ENCODE results near the gene ARHGDIG. TPM values are rescaled to one million over a fixed set of nuclear protein-coding genes. Genes with fewer than 3 reads are reported as not detected.

ARHGDIG gene
- total and polyA plus RNA-seq, 2 donors from 2014 or later: 0.88 TPM; not detected in 1

DNA sequence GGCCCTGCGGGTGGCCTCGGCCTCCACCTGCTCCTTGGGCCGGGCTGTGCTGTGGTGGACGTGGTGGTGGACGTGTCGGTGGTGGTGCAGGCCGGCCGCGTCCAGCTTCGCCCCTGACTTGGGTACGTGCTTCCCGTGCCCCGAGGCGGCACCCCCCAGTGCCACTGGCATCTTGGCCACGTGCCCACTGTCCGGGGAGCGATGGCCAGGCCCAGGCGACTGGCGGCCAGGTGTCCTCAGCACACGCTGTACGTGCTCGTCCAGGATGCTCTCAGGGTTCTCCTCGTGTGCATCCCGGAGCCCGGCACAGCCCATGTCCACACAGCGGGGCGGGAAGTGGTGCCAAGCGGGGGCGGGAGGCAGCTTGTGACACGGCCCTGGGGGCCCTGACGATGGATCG is 17.4 kb downstream of the ARHGDIG start:
- FAIRE-seq: no peak
- DNase-seq: no peak
- peaks cover 0 to 2% (median 0%) of the 10 kb centered on the region in 3 donors for H3K36me3 ChIP-seq (ENCODE audit: control insufficient read depth in 2 of 3, insufficient read depth in 3 of 3, low read length in 3 of 3)
- H3K27me3 ChIP-seq (ENCODE audit: control insufficient read depth, insufficient read depth, low read length): no peaks in the 10 kb centered on the region
- H3K4me1 ChIP-seq (ENCODE audit: control insufficient read depth in 2 of 3, insufficient read depth in 2 of 3, low read depth in 1 of 3, low read length in 3 of 3): no peaks in the 10 kb centered on the region
- intact Hi-C loops (cut with DNase I): no loop called here
- no peak overlapping the region for H3K4me3 ChIP-seq (ENCODE audit: low read length in 3 of 3)
- no peak overlapping the region for H3K27ac ChIP-seq (ENCODE audit: low read depth in 2 of 2, low read length in 2 of 2)
- H3K9ac ChIP-seq (ENCODE audit: low read length in 3 of 3): no peak overlapping the region
- TF ChIP-seq, protein P1, sequence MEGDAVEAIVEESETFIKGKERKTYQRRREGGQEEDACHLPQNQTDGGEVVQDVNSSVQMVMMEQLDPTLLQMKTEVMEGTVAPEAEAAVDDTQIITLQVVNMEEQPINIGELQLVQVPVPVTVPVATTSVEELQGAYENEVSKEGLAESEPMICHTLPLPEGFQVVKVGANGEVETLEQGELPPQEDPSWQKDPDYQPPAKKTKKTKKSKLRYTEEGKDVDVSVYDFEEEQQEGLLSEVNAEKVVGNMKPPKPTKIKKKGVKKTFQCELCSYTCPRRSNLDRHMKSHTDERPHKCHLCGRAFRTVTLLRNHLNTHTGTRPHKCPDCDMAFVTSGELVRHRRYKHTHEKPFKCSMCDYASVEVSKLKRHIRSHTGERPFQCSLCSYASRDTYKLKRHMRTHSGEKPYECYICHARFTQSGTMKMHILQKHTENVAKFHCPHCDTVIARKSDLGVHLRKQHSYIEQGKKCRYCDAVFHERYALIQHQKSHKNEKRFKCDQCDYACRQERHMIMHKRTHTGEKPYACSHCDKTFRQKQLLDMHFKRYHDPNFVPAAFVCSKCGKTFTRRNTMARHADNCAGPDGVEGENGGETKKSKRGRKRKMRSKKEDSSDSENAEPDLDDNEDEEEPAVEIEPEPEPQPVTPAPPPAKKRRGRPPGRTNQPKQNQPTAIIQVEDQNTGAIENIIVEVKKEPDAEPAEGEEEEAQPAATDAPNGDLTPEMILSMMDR (IDR thresholded peaks at IDR 0.05; ENCODE audit: borderline replicate concordance, extremely low read depth, insufficient read depth): no peak
- H3K9me3 ChIP-seq (ENCODE audit: control insufficient read depth in 2 of 3, insufficient read depth in 1 of 3, low read length in 3 of 3): no peaks in the 10 kb centered on the region

DNA sequence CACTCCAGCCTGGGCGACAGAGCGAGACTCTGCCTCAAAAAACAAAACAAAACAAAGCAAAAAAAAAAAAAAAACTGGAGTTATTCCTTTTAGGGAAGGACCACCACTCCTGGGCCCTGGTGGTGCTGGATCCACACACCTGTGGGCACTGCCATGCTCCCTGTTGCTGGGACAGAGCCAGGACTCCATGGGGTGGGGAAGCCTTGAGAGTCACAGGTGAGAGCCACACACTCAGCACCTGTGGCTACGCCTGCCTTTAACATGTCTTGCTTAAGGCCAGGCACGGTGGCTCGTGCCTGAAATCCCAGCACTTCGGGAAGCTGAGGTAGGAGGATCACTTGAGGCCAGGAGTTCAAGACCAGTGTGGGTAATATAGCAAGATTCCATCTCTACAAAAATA is 20.8 kb downstream of the ARHGDIG start:
- FAIRE-seq (no peak), DNase-seq (no peak)
- TF ChIP-seq, protein P1 (IDR thresholded peaks at IDR 0.05; ENCODE audit: borderline replicate concordance, extremely low read depth, insufficient read depth): no peak
- H3K27me3 ChIP-seq (ENCODE audit: control insufficient read depth, insufficient read depth, low read length): no peaks in the 10 kb centered on the region
- intact Hi-C loops (cut with DNase I): no loop called here
- no peak overlapping the region for H3K9ac ChIP-seq (ENCODE audit: low read length in 3 of 3)
- H3K4me3 ChIP-seq (ENCODE audit: low read length in 3 of 3): no peak overlapping the region
- H3K4me1 ChIP-seq (ENCODE audit: control insufficient read depth in 2 of 3, insufficient read depth in 2 of 3, low read depth in 1 of 3, low read length in 3 of 3): no peaks in the 10 kb centered on the region
- H3K27ac ChIP-seq (ENCODE audit: low read depth in 2 of 2, low read length in 2 of 2): no peak overlapping the region
- peaks cover 0 to 4% (median 2%) of the 10 kb centered on the region in 3 donors for H3K36me3 ChIP-seq (ENCODE audit: control insufficient read depth in 2 of 3, insufficient read depth in 3 of 3, low read length in 3 of 3)
- no peaks in the 10 kb centered on the region for H3K9me3 ChIP-seq (ENCODE audit: control insufficient read depth in 2 of 3, insufficient read depth in 1 of 3, low read length in 3 of 3)

DNA sequence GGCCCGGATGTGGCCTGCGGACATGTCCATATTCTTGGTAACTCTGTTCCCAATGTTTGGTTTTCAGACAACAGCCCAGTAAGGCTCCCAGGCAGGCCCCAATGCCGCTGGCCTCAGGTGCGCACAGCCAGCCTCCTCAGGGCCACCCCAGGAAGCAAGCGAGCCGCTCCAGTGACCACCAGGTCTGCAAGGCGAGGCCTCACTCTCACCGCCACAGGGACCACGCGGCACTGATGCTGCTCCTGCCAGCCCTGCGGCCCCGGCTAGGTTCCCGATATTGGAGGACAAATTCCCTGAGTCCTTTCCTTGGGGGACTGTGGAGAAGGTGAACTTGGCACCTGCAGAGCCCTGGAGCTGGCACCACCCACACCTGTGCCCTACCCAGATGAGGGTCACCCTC is 21.6 kb downstream of the ARHGDIG start:
- H3K4me3 ChIP-seq (ENCODE audit: low read length in 3 of 3): no peak overlapping the region
- intact Hi-C loops (cut with DNase I): no loop called here
- H3K9ac ChIP-seq (ENCODE audit: low read length in 3 of 3): no peak overlapping the region
- no peak overlapping the region for H3K27ac ChIP-seq (ENCODE audit: low read depth in 2 of 2, low read length in 2 of 2)
- H3K9me3 ChIP-seq (ENCODE audit: control insufficient read depth in 2 of 3, insufficient read depth in 1 of 3, low read length in 3 of 3): no peaks in the 10 kb centered on the region
- DNase-seq: no peak
- TF ChIP-seq, protein P1 (IDR thresholded peaks at IDR 0.05; ENCODE audit: borderline replicate concordance, extremely low read depth, insufficient read depth): no peak
- FAIRE-seq: no peak
- H3K36me3 ChIP-seq (ENCODE audit: control insufficient read depth in 2 of 3, insufficient read depth in 3 of 3, low read length in 3 of 3): peaks cover 0 to 9% (median 2%) of the 10 kb centered on the region in 3 donors
- no peaks in the 10 kb centered on the region for H3K4me1 ChIP-seq (ENCODE audit: control insufficient read depth in 2 of 3, insufficient read depth in 2 of 3, low read depth in 1 of 3, low read length in 3 of 3)
- no peaks in the 10 kb centered on the region for H3K27me3 ChIP-seq (ENCODE audit: control insufficient read depth, insufficient read depth, low read length)

Data from kidney (tissue), 14 donors.